SU-DHL-6 (cell line): Measurements from ENCODE around the gene NRG4.
A peak's percentile ranks its signal among the peaks of the same experiment; 100 is the strongest.

Experiments used
- H2AFZ ChIP-seq: fragments of 200-600 bp; sonication (generic); 2 replicates; pipeline ENCODE4 v1.6.1; 2014; ENCODE audit warnings: low read depth, mild to moderate bottlenecking, moderate library complexity, mixed read lengths, antibody characterized with exemption, low read length; ENCODE audit not compliant: severe bottlenecking
- H3F3A ChIP-seq: fragments of 200-600 bp; shearing (Covaris generic); 2 replicates; pipeline ENCODE4 v1.6.0; 2016; ENCODE audit warnings: antibody characterized with exemption, mild to moderate bottlenecking; ENCODE audit not compliant: insufficient read depth
- H3K27ac ChIP-seq: fragments of 200-600 bp; sonication (generic); 2 replicates; pipeline ENCODE4 v1.5.1; 2016; ENCODE audit warnings: low read depth, mild to moderate bottlenecking, low read length, moderate library complexity, mixed read lengths
- H3K27me3 ChIP-seq: fragments of 200-600 bp; sonication (generic), shearing (Covaris generic); 2 replicates; pipeline ENCODE4 v1.6.0; 2014; ENCODE audit warnings: mild to moderate bottlenecking, low read length
- H3K36me3 ChIP-seq: fragments of 200-600 bp; sonication (generic); 2 replicates; pipeline ENCODE4 v1.6.1; 2014; ENCODE audit warnings: mild to moderate bottlenecking, low read length, mixed read lengths
- H3K4me2 ChIP-seq: fragments of 300-600, 200-600 bp; shearing (Covaris generic), sonication (generic); 2 replicates; pipeline ENCODE4 v1.6.0; 2014; ENCODE audit warnings: low read length, low read depth, mild to moderate bottlenecking; ENCODE audit not compliant: poor library complexity, severe bottlenecking
- H3K4me3 ChIP-seq: fragments of 200-600 bp; sonication (generic); 2 replicates; pipeline ENCODE4 v1.5.1; 2014; ENCODE audit warnings: antibody characterized with exemption, low read length, mild to moderate bottlenecking, mixed read lengths; ENCODE audit not compliant: insufficient read depth, poor library complexity, severe bottlenecking
- H3K79me2 ChIP-seq: fragments of 200-600 bp; sonication (generic); 2 replicates; pipeline ENCODE4 v1.6.1; 2014; ENCODE audit warnings: mild to moderate bottlenecking, low read length, moderate library complexity; ENCODE audit not compliant: insufficient read depth
- H3K9ac ChIP-seq: fragments of 200-600 bp; sonication (generic); 2 replicates; pipeline ENCODE4 v1.7.0; 2014; ENCODE audit warnings: mild to moderate bottlenecking, low read length
- H3K9me2 ChIP-seq: fragments of 200-600 bp; sonication (generic); replicated peaks from 2 replicates; pipeline ENCODE4 v1.6.1; 2014; ENCODE audit warnings: low read length; ENCODE audit not compliant: insufficient read depth
- H3K9me3 ChIP-seq: fragments of 200-600 bp; sonication (generic); 2 replicates; pipeline ENCODE4 v1.6.1; 2014; ENCODE audit warnings: low read length, mixed read lengths; ENCODE audit not compliant: insufficient read depth
- H4K20me1 ChIP-seq: fragments of 200-600 bp; sonication (generic); 2 replicates; pipeline ENCODE4 v1.6.1; 2014; ENCODE audit warnings: low read depth, mild to moderate bottlenecking, antibody characterized with exemption, low read length, moderate library complexity, mixed read lengths
- EZH2phosphoT487 ChIP-seq: fragments of 200-600 bp; sonication (generic), shearing (Covaris generic); conservative IDR thresholded peaks from 2 replicates; pipeline ENCODE4 v1.6.1; 2018; ENCODE audit warnings: mild to moderate bottlenecking, antibody characterized with exemption, low read length, moderate library complexity, mixed read lengths
- TF ChIP-seq, protein P1 (sequence below): fragments of 200-600 bp; sonication (generic); IDR thresholded peaks from one replicate; pipeline ENCODE4 v1.5.1; 2017; ENCODE audit warnings: antibody characterized with exemption, mild to moderate bottlenecking, low read length, moderate library complexity; ENCODE audit not compliant: insufficient read depth, poor library complexity, severe bottlenecking

NRG4 gene

DNA sequence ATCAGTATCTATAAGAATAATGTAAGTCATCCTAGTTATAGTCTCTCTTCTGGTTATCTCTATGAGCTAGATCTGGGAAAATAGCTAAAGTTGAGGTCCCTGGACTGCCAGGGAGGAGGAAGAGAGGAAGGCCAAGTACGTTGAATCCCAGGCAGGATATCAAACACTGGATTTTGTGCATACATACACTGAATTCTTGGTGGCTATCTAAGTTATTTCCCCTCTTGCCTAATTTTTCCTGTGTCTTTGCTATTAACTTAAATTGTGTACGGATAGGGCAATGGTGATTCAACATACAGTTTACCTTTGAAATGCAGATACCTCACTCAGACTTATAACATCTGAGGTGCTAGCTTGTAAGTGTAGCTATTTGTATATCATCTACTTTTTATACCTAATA is 81.4 kb downstream of the NRG4 start:
- H3K79me2 ChIP-seq = 0 out of 2 replicates have a peak, but pooled peaks cover 12% of the 10 kb centered on the region
- H3K9ac ChIP-seq = no peak overlapping the region
- H3F3A ChIP-seq = no peaks in the 10 kb centered on the region
- H3K36me3 ChIP-seq = peaks cover 28% of the 10 kb centered on the region
- H3K4me2 ChIP-seq = no peak overlapping the region
- H3K4me3 ChIP-seq = no peak overlapping the region
- no peak overlapping the region for H2AFZ ChIP-seq
- H3K27ac ChIP-seq = no peak overlapping the region
- H3K9me2 ChIP-seq = no peaks in the 10 kb centered on the region
- H4K20me1 ChIP-seq = no peaks in the 10 kb centered on the region
- H3K27me3 ChIP-seq = no peaks in the 10 kb centered on the region
- no peak for TF ChIP-seq EZH2phosphoT487
- TF ChIP-seq, protein P1, sequence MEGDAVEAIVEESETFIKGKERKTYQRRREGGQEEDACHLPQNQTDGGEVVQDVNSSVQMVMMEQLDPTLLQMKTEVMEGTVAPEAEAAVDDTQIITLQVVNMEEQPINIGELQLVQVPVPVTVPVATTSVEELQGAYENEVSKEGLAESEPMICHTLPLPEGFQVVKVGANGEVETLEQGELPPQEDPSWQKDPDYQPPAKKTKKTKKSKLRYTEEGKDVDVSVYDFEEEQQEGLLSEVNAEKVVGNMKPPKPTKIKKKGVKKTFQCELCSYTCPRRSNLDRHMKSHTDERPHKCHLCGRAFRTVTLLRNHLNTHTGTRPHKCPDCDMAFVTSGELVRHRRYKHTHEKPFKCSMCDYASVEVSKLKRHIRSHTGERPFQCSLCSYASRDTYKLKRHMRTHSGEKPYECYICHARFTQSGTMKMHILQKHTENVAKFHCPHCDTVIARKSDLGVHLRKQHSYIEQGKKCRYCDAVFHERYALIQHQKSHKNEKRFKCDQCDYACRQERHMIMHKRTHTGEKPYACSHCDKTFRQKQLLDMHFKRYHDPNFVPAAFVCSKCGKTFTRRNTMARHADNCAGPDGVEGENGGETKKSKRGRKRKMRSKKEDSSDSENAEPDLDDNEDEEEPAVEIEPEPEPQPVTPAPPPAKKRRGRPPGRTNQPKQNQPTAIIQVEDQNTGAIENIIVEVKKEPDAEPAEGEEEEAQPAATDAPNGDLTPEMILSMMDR = no peak
- no peaks in the 10 kb centered on the region for H3K9me3 ChIP-seq

DNA sequence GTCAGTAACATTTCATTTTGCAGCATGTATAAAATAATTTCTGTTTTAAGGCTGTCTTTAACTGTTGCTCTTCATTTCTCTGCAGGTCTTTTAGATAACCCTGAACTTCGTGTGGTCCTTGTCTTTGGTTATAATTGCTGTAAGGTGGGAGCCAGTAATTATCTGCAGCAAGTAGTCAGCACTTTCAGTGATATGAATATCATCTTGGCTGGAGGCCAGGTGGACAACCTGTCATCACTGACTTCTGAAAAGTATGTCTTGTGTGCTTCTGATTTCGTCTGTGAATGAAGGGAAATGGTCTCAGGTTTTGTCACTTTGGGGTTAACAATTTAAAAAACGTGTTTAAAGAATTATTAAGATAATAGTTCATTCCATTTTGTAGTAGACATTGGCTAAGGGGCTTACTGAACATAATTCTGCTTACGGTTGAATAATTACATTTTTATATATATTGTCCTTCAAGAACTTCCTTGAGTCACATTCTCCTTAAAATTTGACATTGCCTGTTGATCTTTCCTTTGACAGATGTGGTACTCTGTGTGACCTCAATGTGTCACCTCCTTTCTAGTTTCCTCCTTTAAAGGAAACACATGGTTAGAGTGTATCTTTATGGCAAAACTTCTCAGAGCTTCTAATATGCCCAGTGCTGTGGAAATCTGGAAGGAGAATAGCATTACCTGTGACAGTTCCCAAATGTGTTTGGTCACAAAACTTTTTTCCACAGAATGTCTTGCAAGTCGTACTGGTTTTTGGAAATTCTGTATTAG is 82.2 kb downstream of the NRG4 start:
- Histone ChIP-seq H3F3A (no peaks in the 10 kb centered on the region), H3K27me3 (no peaks in the 10 kb centered on the region), H2AFZ (no peak overlapping the region), H3K27ac (no peak overlapping the region), H3K9me3 (no peaks in the 10 kb centered on the region), H3K9ac (no peak overlapping the region), H3K36me3 (peaks cover 28% of the 10 kb centered on the region), H3K4me2 (no peak overlapping the region), H3K79me2 (0 out of 2 replicates have a peak, but pooled peaks cover 12% of the 10 kb centered on the region), H4K20me1 (no peaks in the 10 kb centered on the region), H3K4me3 (no peak overlapping the region), H3K9me2 (no peaks in the 10 kb centered on the region)
- TF ChIP-seq, protein P1 = no peak
- no peak for TF ChIP-seq EZH2phosphoT487

DNA sequence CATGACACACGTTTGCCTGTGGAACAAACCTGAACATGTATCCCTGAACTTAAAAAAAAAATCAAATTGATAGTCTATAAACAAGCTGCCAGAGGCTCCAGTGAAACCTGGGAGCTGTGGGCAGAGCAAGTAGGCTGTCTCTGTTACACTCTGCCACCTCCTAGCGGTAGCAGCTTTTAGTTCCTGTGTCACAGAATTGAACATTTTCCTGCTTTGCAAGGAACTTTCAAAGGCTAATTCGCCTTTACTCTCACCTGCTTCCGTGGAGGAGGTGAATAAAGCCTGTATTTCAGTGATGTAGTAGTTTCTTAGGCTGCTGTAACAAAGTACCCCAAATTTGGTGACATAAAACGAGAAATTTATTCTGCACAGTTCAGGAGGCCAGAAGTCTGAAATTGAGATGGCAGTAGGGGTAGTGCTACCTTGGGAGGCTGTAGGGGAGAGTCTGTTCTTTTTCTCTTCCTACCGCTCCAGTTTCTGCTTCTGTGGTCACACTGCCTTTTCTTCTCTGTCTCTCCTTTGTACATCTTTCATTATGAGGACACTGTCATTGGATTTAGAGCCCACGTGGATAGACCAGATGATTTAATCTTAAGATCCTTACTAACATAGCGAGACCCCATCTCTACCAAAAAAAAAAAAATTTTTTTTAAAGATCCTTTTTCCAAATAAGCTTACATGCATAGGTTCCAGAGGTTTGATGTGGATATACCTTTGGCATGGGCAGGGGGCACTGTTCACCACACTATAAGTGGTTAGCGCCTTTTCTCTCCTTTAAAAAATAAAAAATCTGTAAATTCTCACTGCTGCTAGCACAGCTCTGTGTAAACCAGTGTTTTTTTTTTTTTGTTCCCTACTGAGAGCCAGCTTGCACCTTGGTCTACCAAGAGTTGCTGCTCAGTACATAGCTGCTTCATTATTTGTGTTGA is 83.3 kb downstream of the NRG4 start:
- TF ChIP-seq, protein P1 = peak; percentile 43
- TF ChIP-seq EZH2phosphoT487 = no peak
- Histone ChIP-seq H3K9ac (no peak overlapping the region), H3K9me2 (no peaks in the 10 kb centered on the region), H2AFZ (no peak overlapping the region), H3F3A (no peaks in the 10 kb centered on the region), H3K4me2 (no peak overlapping the region), H3K9me3 (no peaks in the 10 kb centered on the region), H3K36me3 (peaks cover 20% of the 10 kb centered on the region), H3K4me3 (no peak overlapping the region), H3K79me2 (0 out of 2 replicates have a peak, but pooled peaks cover 15% of the 10 kb centered on the region), H3K27ac (no peak overlapping the region), H4K20me1 (no peaks in the 10 kb centered on the region), H3K27me3 (no peaks in the 10 kb centered on the region)
